Measurements from ENCODE around the gene PRSS57. TPM values are rescaled to one million over a fixed set of nuclear protein-coding genes. Genes with fewer than 3 reads are reported as not detected.

PRSS57 gene
- total and polyA plus RNA-seq, 2 donors (not counting 1 experiment from before 2014, with no cell fraction given), result not detected

DNA sequence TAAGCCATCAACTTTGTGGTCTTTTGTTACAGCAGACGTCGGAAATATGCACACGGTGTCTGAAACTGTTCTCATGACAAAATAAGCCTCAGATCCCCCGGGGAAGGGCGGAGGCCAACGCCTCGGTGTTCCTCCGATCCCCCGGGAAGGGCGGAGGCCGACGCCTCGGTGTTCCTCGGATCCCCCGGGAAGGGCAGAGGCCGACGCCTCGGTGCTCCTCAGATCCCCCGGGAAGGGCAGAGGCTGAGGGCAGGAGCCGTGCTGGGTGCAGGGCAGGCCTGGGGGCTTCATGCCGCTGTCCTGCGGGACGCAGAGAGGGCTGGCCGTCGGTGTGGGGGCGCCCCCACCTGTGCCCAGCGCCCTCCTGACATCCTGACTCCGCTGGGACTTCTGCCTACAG, 50.9 kb downstream of the PRSS57 start:
- Mint-ChIP-seq H3K4me1 (peaks cover 12% of the 10 kb centered on the region), H3K27me3 (no peaks in the 10 kb centered on the region), H3K4me3 (no peak overlapping the region), H3K9me3 (ENCODE audit: insufficient read depth) (no peaks in the 10 kb centered on the region), H3K27ac (peak overlapping the region; percentile 59)
- 68% methylated on average over 28 of the region's 28 CpGs for WGBS (ENCODE audit: insufficient coverage)
- Histone ChIP-seq H4K20me1 (ENCODE audit: control insufficient read depth, insufficient read depth, low read length, poor library complexity, severe bottlenecking) (peaks cover 49% of the 10 kb centered on the region), H2AFZ (ENCODE audit: insufficient read depth, low read depth, low read length, poor library complexity, severe bottlenecking) (no peak overlapping the region), H3K36me3 (replicated peaks in 1 of 2; ENCODE audit: control extremely low read depth in 1 of 2, control insufficient read depth in 1 of 2, extremely low read depth in 1 of 2, insufficient read depth in 2 of 2, low read length in 1 of 2) (peaks cover 0 to 23% of the 10 kb centered on the region in 2 experiments), H3K9me3 (ENCODE audit: control extremely low read depth in 1 of 3, control insufficient read depth in 2 of 3, insufficient read depth in 1 of 3, low read length in 2 of 3) (no peaks in the 10 kb centered on the region), H3K9ac (ENCODE audit: low read length) (no peak overlapping the region), H3K27me3 (replicated peaks in 1 of 4; ENCODE audit: control extremely low read depth in 1 of 4, control insufficient read depth in 3 of 4, insufficient read depth in 4 of 4, low read length in 3 of 4) (no peaks in the 10 kb centered on the region), H3K4me2 (replicated peaks; ENCODE audit: low read depth, low read length, poor library complexity, severe bottlenecking) (no peak overlapping the region), H3K27ac (ENCODE audit: low read length in 2 of 2) (peak overlapping the region in 1 of 2 donors; percentile 43), H3K4me3 (ENCODE audit: control extremely low read depth in 1 of 5, extremely low read depth in 1 of 5, insufficient read depth in 1 of 5, low read depth in 2 of 5, low read length in 4 of 5) (no peak overlapping the region), H3K4me1 (ENCODE audit: control insufficient read depth in 2 of 2, insufficient read depth in 2 of 2, low read length in 2 of 2) (peaks cover under 1 to 11% of the 10 kb centered on the region in 2 donors), H3K79me2 (ENCODE audit: control insufficient read depth, insufficient read depth, low read length) (no peaks in the 10 kb centered on the region)
- DNase-seq (no peak), ATAC-seq (ENCODE audit: low read depth) (no peak)
- ChIA-PET POLR2A (no interaction called here), CTCF (no interaction called here)
- intact Hi-C loops (cut with micrococcal nuclease), result no loop called here
- TF ChIP-seq, protein P1, sequence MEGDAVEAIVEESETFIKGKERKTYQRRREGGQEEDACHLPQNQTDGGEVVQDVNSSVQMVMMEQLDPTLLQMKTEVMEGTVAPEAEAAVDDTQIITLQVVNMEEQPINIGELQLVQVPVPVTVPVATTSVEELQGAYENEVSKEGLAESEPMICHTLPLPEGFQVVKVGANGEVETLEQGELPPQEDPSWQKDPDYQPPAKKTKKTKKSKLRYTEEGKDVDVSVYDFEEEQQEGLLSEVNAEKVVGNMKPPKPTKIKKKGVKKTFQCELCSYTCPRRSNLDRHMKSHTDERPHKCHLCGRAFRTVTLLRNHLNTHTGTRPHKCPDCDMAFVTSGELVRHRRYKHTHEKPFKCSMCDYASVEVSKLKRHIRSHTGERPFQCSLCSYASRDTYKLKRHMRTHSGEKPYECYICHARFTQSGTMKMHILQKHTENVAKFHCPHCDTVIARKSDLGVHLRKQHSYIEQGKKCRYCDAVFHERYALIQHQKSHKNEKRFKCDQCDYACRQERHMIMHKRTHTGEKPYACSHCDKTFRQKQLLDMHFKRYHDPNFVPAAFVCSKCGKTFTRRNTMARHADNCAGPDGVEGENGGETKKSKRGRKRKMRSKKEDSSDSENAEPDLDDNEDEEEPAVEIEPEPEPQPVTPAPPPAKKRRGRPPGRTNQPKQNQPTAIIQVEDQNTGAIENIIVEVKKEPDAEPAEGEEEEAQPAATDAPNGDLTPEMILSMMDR (IDR thresholded peaks at IDR 0.05), result no peak
- TF ChIP-seq EZH2 (IDR thresholded peaks at IDR 0.05; ENCODE audit: borderline replicate concordance, insufficient read depth, low read depth, low read length, poor library complexity, severe bottlenecking), result no peak

DNA sequence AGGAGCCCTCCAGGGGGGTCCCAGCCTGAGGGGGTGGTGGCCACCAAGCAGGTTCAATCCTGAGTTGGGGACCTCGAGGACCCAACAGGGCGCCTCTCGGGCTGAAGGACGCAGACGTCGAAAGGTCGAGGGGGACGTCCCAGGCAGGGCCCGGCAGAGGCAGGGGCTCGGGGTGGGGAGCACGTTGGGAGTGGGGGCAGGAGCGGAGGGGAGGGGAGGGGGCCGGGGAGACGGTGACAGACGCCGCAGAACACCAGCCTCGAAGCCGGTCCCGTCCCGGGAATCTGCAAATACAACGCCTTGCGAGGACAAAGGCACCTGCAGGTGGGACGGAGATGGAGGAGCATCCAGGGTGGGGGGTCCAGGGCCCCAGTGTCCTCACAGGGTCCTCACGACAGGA, 51.5 kb downstream of the PRSS57 start:
- no peak overlapping the region for H3K4me3 ChIP-seq (ENCODE audit: control extremely low read depth in 1 of 5, extremely low read depth in 1 of 5, insufficient read depth in 1 of 5, low read depth in 2 of 5, low read length in 4 of 5)
- H3K27ac Mint-ChIP-seq, result no peak overlapping the region
- intact Hi-C loops (cut with micrococcal nuclease), result no loop called here
- no peaks in the 10 kb centered on the region for H3K27me3 Mint-ChIP-seq
- H3K9me3 ChIP-seq (ENCODE audit: control extremely low read depth in 1 of 3, control insufficient read depth in 2 of 3, insufficient read depth in 1 of 3, low read length in 2 of 3), result peaks cover 0 to 5% (median 0%) of the 10 kb centered on the region in 3 donors
- ATAC-seq (ENCODE audit: low read depth) (no peak), DNase-seq (no peak)
- no peaks in the 10 kb centered on the region for H3K79me2 ChIP-seq (ENCODE audit: control insufficient read depth, insufficient read depth, low read length)
- no peaks in the 10 kb centered on the region for H3K27me3 ChIP-seq (replicated peaks in 1 of 4; ENCODE audit: control extremely low read depth in 1 of 4, control insufficient read depth in 3 of 4, insufficient read depth in 4 of 4, low read length in 3 of 4)
- H4K20me1 ChIP-seq (ENCODE audit: control insufficient read depth, insufficient read depth, low read length, poor library complexity, severe bottlenecking), result peaks cover 48% of the 10 kb centered on the region
- H3K27ac ChIP-seq (ENCODE audit: low read length in 2 of 2), result no peak overlapping the region
- TF ChIP-seq, protein P1 (IDR thresholded peaks at IDR 0.05), result no peak
- no peak for TF ChIP-seq EZH2 (IDR thresholded peaks at IDR 0.05; ENCODE audit: borderline replicate concordance, insufficient read depth, low read depth, low read length, poor library complexity, severe bottlenecking)
- no peak overlapping the region for H2AFZ ChIP-seq (ENCODE audit: insufficient read depth, low read depth, low read length, poor library complexity, severe bottlenecking)
- POLR2A ChIA-PET, result no interaction called here
- H3K9ac ChIP-seq (ENCODE audit: low read length), result no peak overlapping the region
- peaks cover 16% of the 10 kb centered on the region for H3K4me1 Mint-ChIP-seq
- no peak overlapping the region for H3K4me3 Mint-ChIP-seq
- no peaks in the 10 kb centered on the region for H3K9me3 Mint-ChIP-seq (ENCODE audit: insufficient read depth)
- 92% methylated on average over 23 of the region's 24 CpGs for WGBS (ENCODE audit: insufficient coverage)
- CTCF ChIA-PET, result no interaction called here
- H3K4me1 ChIP-seq (ENCODE audit: control insufficient read depth in 2 of 2, insufficient read depth in 2 of 2, low read length in 2 of 2), result peaks cover 7 to 18% of the 10 kb centered on the region in 2 donors
- H3K36me3 ChIP-seq (replicated peaks in 1 of 2; ENCODE audit: control extremely low read depth in 1 of 2, control insufficient read depth in 1 of 2, extremely low read depth in 1 of 2, insufficient read depth in 2 of 2, low read length in 1 of 2), result peaks cover 0 to 21% of the 10 kb centered on the region in 2 experiments
- no peak overlapping the region for H3K4me2 ChIP-seq (replicated peaks; ENCODE audit: low read depth, low read length, poor library complexity, severe bottlenecking)

Data from B cell (primary cell).